DOHH2 (cell line): ENCODE data around the gene HSPB8.

ENCODE experiments used
- CTCF ChIP-seq: fragments of 200-600 bp; sonication (generic); IDR thresholded peaks from one replicate; pipeline ENCODE4 v1.5.1; 2014; ENCODE audit warnings: antibody characterized with exemption, mild to moderate bottlenecking, low read depth, low read length; ENCODE audit not compliant: poor library complexity, severe bottlenecking
- EZH2phosphoT487 ChIP-seq: fragments of 200-600 bp; sonication (generic); IDR thresholded peaks from 2 replicates; pipeline ENCODE4 v1.6.1; 2017; ENCODE audit warnings: borderline replicate concordance, mild to moderate bottlenecking, antibody characterized with exemption, low read length, moderate library complexity, mixed read lengths

- TF ChIP-seq CTCF = no peak
- no peak for TF ChIP-seq EZH2phosphoT487
Observed at GRCh38 chr12:119168721-119169120, 10.0 kb upstream of the HSPB8 start.
